RWPE2 (cell line): ENCODE measurements around the gene TAS2R42.

Experiments used
- ATAC-seq: fragments of 200-7000 bp; cut with Tn5 transposase; 3 replicates; pipeline ENCODE4 v1.9.1; 2021; ENCODE audit warnings: low read depth
- DNase-seq: peaks from one replicate; pipeline ENCODE4 v3.0.0-alpha.2; 2020; ENCODE audit warnings: low spot score
- H3K27ac ChIP-seq: fragments of 450-650 bp; 2 replicates; pipeline ENCODE4 v1.5.1; 2017; ENCODE audit warnings: mild to moderate bottlenecking; ENCODE audit not compliant: poor library complexity, severe bottlenecking
- H3K27me3 ChIP-seq: fragments of 250-450 bp; sonication (Bioruptor Pico); 2 replicates; pipeline ENCODE4 v1.5.1; 2021; ENCODE audit warnings: mild to moderate bottlenecking, moderate library complexity; ENCODE audit not compliant: insufficient read depth, poor library complexity, severe bottlenecking
- H3K36me3 ChIP-seq: fragments of 250-450 bp; sonication (Bioruptor Pico); 2 replicates; pipeline ENCODE4 v1.5.1; 2020; ENCODE audit warnings: low read depth, mild to moderate bottlenecking, moderate library complexity
- H3K4me1 ChIP-seq: fragments of 250-450 bp; sonication (Bioruptor Pico); 2 replicates; pipeline ENCODE4 v1.5.1; 2021; ENCODE audit warnings: mild to moderate bottlenecking, moderate library complexity; ENCODE audit not compliant: insufficient read depth, poor library complexity, severe bottlenecking
- H3K4me3 ChIP-seq: fragments of 250-450 bp; sonication (Bioruptor Pico); 2 replicates; pipeline ENCODE4 v1.5.1; 2021; ENCODE audit warnings: mild to moderate bottlenecking, moderate library complexity; ENCODE audit not compliant: severe bottlenecking
- H3K9me3 ChIP-seq: fragments of 250-450 bp; sonication (Bioruptor Pico); 2 replicates; pipeline ENCODE4 v1.5.1; 2021; ENCODE audit warnings: mild to moderate bottlenecking, moderate library complexity; ENCODE audit not compliant: severe bottlenecking
- TF ChIP-seq, protein P1 (sequence below): fragments of 450-650 bp; IDR thresholded peaks from one replicate; pipeline ENCODE4 v1.5.1; 2017; ENCODE audit warnings: mild to moderate bottlenecking, moderate library complexity; ENCODE audit not compliant: poor library complexity, severe bottlenecking

Gene TAS2R42

DNA sequence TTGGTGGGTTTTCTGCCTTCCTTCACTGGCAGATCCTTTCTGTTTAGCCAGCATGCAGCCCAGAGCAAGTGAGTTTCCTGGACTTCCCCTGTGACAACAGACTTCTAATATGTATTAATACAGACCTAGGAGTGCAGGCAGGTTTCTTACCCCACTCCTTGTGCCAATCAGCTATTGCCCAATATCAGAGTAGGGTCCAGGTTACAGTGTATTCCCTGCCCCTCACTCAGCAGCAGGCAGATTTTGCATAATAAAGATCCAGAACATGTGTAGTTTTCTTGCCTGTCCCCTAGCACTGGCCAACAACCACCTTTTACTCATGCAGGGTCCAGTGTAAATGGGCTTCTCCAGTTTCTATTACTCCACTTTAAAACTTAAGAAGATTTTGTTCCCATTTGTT, 20.4 kb downstream of the TAS2R42 start:
- no peaks in the 10 kb centered on the region for H3K9me3 ChIP-seq
- no peaks in the 10 kb centered on the region for H3K27me3 ChIP-seq
- no peak overlapping the region for H3K4me3 ChIP-seq
- H3K4me1 ChIP-seq: no peaks in the 10 kb centered on the region
- ATAC-seq (no peak), DNase-seq (no peak)
- H3K27ac ChIP-seq: no peak overlapping the region
- TF ChIP-seq, protein P1, sequence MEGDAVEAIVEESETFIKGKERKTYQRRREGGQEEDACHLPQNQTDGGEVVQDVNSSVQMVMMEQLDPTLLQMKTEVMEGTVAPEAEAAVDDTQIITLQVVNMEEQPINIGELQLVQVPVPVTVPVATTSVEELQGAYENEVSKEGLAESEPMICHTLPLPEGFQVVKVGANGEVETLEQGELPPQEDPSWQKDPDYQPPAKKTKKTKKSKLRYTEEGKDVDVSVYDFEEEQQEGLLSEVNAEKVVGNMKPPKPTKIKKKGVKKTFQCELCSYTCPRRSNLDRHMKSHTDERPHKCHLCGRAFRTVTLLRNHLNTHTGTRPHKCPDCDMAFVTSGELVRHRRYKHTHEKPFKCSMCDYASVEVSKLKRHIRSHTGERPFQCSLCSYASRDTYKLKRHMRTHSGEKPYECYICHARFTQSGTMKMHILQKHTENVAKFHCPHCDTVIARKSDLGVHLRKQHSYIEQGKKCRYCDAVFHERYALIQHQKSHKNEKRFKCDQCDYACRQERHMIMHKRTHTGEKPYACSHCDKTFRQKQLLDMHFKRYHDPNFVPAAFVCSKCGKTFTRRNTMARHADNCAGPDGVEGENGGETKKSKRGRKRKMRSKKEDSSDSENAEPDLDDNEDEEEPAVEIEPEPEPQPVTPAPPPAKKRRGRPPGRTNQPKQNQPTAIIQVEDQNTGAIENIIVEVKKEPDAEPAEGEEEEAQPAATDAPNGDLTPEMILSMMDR: no peak
- peaks cover 9% of the 10 kb centered on the region for H3K36me3 ChIP-seq

DNA sequence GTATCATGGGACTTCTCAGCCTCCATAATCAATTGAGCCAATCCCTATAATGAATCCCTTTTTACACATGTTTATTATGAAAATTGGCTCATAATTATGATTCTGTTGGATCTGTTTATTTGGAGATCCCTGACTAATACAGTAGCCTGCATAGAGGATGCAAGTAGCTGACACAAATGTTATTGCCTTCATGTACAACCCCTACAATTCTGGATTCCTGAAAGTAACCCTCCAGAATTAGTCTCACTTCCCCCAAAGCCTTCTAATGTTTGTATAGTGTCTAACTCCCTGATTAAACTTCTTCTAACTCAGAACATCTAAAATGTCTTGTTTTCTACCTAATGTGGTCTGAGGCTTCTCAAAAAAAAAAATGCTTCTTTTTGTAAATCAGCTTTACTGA, 22.4 kb downstream of the TAS2R42 start:
- Histone ChIP-seq H3K27ac (no peak overlapping the region), H3K27me3 (no peaks in the 10 kb centered on the region), H3K9me3 (no peaks in the 10 kb centered on the region), H3K4me3 (no peak overlapping the region), H3K36me3 (peaks cover 3% of the 10 kb centered on the region), H3K4me1 (no peaks in the 10 kb centered on the region)
- DNase-seq: no peak
- ATAC-seq: no peak
- TF ChIP-seq, protein P1: no peak

DNA sequence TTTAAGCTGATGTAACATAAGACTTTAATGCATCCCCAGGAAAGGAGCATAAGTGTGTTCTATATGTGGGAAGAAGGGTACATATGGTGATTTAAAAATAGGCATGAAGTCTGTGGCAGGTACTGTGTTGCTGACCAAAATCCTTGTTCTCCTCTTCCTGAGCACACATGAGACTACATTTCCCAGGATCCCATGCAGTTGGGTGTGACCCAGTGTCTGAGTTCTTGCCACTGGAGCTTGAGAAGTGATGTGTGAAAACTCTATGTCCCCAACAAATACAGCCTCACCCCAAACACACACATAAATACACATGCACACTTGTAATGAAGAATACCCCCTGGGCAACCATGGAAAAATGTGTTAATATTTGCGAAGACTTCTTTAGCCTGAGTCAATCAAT, 24.2 kb downstream of the TAS2R42 start:
- H3K27me3 ChIP-seq: no peaks in the 10 kb centered on the region
- TF ChIP-seq, protein P1: no peak
- DNase-seq (no peak), ATAC-seq (no peak)
- H3K4me1 ChIP-seq: no peaks in the 10 kb centered on the region
- no peak overlapping the region for H3K4me3 ChIP-seq
- no peak overlapping the region for H3K27ac ChIP-seq
- H3K36me3 ChIP-seq: 0 out of 2 replicates have a peak, but pooled peaks cover 3% of the 10 kb centered on the region
- H3K9me3 ChIP-seq: no peaks in the 10 kb centered on the region

DNA sequence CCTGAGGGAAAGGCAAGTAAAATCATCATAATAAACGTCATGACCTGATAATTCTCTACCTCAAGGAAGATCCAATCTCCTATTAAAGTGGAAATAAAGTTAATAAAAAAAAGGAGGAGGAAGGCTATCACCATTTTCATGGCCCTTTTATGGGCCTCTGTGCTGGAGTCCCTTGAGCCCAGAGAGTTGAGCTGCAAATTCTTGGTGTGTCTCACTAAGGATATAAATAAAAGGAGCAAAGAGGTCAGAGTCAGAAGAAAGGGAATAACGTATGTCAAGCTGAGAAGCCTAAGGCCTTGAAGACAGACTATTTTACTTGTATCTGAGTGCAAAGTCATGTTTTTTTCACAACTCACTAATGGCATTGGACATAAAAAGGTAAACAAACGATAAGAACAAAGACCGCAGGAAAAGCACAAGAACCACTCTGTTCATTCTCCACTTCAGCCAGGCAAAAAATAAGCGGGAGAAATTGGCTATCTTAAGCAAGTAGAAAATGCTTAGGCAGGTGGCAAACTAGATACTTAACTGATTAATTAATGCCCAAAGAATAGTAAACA, 27.8 kb downstream of the TAS2R42 start:
- H3K27me3 ChIP-seq: no peaks in the 10 kb centered on the region
- ATAC-seq: no peak
- no peak for DNase-seq
- H3K36me3 ChIP-seq: 0 out of 2 replicates have a peak, but pooled peaks cover 3% of the 10 kb centered on the region
- no peak overlapping the region for H3K27ac ChIP-seq
- no peak overlapping the region for H3K4me3 ChIP-seq
- H3K4me1 ChIP-seq: no peaks in the 10 kb centered on the region
- TF ChIP-seq, protein P1: no peak
- no peaks in the 10 kb centered on the region for H3K9me3 ChIP-seq

DNA sequence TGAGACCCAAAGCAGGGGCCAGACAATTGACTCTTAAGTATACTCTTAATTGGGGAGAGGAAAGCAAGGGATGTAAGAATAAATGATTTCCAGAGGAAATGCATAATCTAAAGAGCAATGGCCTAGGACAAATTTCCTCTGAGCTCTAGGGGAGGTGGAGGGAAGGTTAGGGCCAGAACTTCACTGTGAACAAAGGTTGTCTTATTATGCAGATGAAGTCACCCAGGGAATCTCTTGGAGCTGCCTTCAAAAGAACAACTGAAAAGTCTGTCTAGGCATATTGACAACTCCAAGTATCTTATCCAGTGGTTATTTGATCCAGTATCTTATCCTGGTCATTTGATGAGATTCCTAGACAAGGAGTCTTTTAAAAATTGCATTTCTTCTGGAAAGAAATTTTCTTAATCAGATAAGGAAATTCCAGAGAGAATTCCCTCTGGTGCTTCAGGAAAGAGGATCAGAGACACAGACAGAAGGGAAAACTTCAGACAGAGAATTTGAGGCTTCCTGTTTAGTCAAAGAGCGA, 32.3 kb downstream of the TAS2R42 start:
- H3K27ac ChIP-seq: no peak overlapping the region
- H3K27me3 ChIP-seq: no peaks in the 10 kb centered on the region
- no peak for ATAC-seq
- H3K4me1 ChIP-seq: no peaks in the 10 kb centered on the region
- H3K9me3 ChIP-seq: no peaks in the 10 kb centered on the region
- TF ChIP-seq, protein P1: no peak
- H3K36me3 ChIP-seq: no peaks in the 10 kb centered on the region
- no peak overlapping the region for H3K4me3 ChIP-seq
- no peak for DNase-seq
